Limb (tissue), 2 donors: Measurements from ENCODE around the gene PCDHGC3.

Experiments
- DNase-seq, 2 donors: peaks; one replicate each; pipeline ENCODE4 v3.0.0-alpha.2; 2016; ENCODE audit errors: extremely low spot score in 2 of 2

The PCDHGC3 gene

GRCh38 chr5:141521244-141521781 is 45.5 kb downstream of the PCDHGC3 start:
- DNase-seq, result peak in 1 of 2 donors; percentile 80

- no peak for DNase-seq
Observed at GRCh38 chr5:141522301-141522700, 46.5 kb downstream of the PCDHGC3 start.

GRCh38 chr5:141523991-141524390 is 48.2 kb downstream of the PCDHGC3 start:
- DNase-seq, result no peak

GRCh38 chr5:141524604-141525597 is 49.1 kb downstream of the PCDHGC3 start:
- DNase-seq, result peak; percentile 91 to 99

GRCh38 chr5:141525653-141526052 is 49.9 kb downstream of the PCDHGC3 start:
- no peak for DNase-seq

GRCh38 chr5:141527426-141527825 is 51.7 kb downstream of the PCDHGC3 start:
- no peak for DNase-seq
